GM19035 (cell line): ENCODE data around the gene APC2.
"Not testable (repeated sequence)": the region's sequence is repeated elsewhere in the genome, so short reads cannot be mapped to it uniquely, and the experiment has no call there.

Experiments
- ATAC-seq: cut with Tn5 transposase; IDR thresholded peaks from one replicate; pipeline ENCODE4 v1.9.1; 2021; ENCODE audit not compliant: unreplicated experiment

Gene APC2

DNA sequence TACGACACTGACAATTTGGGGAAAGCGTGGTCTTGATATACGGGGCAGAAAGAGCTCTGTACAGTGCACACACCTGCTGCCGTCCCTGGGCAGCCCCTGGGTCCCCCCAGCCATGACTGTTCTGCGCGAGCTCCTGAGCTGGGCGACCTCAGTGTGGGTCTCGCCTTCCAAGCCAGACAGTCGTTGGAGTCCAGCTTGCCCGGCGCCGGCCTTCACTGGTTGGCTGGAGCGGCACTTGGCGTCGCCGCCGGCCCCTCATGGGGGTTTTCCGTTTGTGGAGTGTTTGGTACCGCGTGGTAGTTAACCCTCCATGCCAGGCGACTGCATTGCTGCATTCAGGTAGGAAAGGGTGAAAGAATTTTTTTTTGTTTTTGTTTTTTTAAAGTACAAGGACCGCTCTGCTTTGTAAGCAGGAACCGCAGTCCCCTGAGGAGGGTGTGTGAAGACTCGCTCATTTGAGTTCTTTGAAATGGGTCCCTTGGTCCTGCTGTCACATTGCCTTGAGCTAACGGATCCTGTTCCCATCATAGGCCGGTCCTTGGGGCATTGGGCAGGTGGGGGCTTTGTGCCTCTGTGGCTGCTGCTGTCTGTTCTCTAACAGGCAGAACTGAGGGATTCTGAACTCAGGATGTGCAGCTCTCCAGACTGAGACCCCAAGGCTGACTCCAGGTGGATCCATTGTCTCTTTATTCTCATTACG is 22.6 kb upstream of the APC2 start:
- ATAC-seq: no peak

DNA sequence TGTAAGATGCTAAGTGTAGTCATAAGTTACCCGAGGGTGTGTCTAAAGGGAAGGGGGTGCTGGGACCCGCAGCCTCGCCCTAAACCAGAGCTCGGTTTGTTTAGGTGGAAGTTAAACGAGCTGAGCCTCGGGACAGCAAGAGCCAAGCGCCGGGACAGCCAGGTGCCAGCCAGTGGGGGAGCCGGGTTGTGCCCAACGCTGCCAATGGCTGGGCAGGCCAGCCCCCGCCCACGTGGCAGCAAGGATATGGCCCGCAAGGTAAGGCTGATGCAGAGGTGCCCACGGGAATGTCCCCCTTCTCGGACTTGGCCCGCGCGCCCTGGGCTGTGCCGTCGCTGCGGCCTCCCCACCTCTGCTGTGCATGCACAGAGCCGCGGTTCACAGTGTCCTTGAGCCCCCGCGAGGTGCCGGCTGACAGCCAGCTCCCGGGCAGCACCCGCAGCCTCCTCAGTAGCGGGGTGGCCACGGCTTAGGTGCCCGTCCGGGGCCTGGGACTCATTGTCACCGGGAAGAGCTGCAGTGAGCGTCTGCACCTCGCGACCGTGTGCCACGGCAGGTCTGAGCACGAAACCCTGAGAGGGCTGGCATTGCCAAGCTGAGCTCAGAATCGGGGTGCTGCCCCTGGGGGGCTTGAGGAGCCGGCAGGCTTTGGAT is 21.1 kb upstream of the APC2 start:
- no peak for ATAC-seq

DNA sequence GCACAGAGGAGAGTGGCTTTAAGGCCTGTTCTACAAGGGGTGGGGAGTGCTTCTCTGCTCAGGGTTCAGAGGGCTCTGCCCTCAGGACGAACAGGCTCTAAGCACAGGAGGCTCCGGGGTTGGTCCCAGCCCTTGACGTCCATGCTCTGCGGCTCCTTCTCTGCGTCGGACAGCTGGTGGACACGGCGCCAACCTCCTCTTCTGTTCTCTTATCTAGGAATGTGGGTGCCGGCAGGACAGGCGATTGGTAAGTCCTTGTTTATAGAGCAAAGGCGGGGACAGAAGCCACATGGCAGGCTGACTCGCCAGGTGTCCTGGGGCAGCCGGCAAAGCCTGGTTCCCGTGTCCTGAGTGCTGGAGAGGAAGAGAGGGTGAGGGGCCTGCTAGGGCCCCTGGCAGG is 20.2 kb upstream of the APC2 start:
- ATAC-seq: no peak

DNA sequence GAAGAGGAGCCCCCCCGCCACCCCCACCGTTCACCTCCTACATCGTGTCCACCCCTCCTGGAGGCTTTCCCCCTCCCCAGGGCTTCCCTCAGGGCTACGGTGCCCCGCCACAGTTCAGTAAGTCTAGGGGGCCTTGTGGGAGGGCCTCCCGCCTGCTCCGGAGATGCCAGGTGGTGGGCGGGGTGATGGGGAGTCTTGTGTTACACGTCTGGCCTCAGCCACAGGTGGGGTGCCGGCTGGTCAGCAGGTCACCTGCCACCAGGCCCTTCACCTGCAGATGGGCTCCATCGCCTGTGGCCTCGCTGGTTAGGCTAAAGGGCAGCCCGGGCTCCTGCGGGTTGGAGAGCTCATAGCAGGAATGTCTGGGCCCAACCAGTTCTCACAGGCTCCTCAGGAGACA is 19.7 kb upstream of the APC2 start:
- ATAC-seq: no peak

DNA sequence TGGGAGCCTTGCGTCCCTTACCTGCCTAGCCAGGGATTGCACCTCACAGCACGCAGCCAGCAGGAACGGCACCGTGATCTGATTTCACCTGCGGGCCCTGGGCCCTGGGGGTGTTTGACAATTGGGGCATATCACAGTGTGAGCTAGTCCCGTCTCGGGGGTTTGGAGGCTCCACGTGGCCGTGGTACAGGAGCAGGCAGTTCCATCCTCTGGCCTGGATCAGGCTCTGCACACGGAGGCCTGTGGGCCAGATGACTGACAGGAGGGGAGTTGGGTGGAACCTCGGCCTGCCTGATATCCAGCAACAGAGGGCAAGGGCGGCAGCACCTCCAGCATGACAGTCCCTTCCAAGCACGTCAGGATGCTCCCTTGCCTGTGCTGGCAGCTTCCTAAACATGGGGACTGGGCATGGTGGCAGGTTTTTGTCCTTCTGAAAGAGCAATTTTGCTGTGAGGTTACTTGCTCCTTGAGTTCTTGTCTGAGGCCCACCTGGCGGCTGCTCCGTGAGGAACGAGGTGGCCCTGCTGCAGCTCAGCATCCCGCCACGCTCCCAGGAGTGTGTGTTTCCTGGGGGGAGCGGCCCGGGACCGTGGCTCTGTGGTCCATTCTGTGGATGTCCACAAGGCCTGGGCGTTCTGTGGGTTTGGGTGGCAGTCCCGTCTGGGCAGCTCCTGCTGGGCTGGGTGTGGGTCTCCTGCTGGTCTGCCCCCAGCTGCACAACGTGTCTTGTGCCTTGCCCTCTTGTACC is 18.0 kb upstream of the APC2 start:
- ATAC-seq: no peak

DNA sequence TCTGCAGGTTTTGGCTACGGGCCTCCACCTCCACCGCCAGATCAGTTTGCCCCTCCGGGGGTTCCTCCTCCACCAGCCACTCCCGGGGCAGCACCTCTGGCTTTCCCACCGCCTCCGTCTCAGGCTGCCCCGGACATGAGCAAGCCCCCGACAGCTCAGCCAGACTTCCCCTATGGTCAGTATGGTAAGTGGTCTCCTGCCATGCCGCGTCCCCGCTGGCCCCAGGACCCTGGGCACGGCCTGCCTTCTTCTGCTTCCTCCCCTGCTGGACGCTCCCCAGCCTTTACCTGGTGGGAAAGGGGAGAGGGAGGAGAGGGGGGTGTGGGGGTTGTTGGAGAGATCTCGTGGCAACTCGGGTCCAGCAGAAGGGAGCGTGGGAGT is 17.4 kb upstream of the APC2 start:
- no peak for ATAC-seq

DNA sequence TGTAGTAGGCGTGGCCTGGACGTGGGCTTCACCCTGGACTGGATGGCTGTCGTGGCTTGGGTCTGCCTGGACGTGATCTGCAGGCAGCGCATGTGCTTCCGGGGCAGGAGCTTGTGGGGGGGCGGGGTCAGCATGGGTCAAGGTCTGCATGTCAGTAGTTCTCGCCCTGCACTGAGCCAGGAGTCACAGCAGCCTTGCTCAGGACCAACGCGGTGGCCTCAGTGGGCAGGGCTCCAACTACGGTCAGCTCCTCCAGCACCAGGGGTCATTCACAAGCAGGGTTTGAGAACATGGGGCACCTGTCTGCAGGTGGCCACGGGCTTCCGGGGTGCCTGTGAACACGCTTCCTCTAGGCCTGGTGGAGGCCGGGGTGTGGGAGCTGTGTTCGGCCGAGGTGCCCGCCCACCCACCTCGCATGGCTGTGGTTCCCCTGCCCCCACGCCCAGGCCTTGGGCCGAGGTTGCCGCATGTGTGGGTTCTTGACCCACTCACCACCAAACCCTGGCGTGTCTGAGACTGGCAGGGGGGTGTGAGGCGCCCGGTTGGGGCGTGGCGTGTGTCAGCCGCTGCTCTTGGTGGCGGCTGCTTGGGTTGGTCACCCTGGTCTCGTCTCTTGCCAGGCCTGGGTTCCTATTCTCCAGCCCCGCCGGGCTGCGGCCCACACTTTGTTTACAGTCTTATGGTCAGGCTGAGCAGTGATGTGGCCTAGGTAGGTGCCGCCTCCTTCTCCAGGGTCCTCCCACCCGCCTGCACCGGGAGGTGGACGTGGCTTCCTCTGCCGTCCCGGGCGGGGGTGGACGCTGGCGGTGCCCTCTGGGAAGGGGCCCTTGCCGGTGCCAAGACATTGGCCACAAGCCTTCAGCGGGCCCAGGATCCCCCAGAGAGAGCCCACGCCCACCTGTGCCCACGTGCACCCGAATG is 16.5 kb upstream of the APC2 start:
- ATAC-seq: no peak

DNA sequence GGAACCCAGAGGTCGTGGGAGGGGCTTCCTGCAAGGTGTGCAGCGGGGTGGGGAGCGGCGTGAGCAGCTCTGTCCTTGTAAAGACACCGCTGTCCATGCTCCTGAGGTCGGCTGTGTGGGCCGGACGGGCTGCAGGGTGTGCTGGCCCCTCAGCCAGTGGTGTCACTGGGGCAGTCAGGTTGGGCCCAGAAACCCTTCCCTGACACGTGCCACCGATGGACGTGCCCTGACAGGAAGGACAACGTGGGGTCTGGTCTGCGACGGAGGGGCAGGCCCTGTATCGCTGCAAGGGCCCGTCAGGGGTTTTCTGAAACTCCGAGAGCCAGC is 15.9 kb upstream of the APC2 start:
- ATAC-seq: no peak

DNA sequence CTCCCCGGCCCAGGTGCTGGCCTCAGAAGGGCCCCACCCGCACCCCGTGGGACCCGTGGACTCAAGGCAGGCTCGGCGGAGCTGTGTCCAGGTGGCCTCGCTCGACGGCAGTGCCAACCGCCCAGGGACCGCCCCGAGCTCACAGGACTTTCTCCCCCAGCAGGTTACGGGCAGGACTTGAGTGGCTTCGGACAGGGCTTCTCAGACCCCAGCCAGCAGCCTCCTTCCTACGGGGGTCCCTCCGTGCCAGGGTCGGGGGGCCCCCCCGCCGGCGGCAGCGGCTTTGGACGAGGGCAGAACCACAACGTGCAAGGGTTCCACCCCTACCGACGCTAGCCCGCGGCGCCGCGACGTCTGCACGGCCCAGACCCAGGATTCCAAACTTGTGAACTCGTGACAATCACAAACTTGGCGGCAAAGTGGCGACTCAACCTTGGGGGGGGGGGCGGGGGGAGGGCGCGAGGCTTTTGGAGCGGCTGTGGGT is 15.3 kb upstream of the APC2 start:
- no peak for ATAC-seq

DNA sequence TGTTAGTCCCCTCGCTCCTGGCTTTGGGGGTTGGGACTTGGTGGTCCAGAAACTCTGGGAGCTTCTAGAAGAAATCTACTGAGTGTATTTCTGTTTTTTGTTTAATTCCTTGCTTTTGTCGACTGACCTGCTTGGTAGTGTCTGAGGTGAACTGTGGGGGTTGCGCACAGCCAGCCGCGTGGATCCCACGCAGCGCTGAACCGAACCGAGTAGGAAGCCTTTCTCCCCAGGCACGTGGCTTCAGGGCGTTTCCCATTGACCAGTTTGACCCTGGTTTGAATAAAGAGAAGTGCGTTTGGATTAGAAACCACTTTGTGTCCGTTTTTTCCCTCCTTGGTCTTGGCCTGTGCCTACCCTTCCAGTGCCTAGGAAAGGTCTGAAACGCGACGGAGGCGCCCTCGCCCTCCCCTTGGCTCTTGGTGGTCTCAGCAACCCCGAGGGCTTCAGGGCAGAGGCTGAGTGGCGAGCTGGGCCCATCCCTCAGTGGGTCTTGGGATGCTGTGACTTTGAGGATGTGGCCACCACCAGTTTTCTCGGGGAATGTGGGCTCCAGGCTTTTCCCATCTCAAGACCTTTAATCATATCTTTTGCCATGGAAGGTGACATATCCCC is 14.4 kb upstream of the APC2 start:
- no peak for ATAC-seq

DNA sequence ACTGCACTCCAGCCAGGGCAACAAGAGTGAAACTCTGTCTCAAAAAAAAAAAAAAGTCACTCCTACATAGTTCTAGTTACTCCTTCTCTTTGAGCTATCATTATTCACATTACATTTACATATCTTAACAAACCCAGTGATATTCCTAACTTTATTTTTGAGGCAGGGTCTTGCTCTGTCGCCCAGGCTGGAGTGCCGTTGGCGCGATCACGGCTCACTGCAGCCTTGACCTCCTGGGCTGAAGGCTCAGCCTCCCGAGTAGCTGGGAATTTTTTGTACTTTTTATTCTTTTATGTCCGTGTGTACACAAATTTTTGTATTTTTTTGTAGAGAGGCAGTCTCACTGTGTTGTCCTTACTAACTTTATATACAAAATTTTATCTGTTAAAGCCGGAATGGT is 12.3 kb upstream of the APC2 start:
- ATAC-seq: no peak

DNA sequence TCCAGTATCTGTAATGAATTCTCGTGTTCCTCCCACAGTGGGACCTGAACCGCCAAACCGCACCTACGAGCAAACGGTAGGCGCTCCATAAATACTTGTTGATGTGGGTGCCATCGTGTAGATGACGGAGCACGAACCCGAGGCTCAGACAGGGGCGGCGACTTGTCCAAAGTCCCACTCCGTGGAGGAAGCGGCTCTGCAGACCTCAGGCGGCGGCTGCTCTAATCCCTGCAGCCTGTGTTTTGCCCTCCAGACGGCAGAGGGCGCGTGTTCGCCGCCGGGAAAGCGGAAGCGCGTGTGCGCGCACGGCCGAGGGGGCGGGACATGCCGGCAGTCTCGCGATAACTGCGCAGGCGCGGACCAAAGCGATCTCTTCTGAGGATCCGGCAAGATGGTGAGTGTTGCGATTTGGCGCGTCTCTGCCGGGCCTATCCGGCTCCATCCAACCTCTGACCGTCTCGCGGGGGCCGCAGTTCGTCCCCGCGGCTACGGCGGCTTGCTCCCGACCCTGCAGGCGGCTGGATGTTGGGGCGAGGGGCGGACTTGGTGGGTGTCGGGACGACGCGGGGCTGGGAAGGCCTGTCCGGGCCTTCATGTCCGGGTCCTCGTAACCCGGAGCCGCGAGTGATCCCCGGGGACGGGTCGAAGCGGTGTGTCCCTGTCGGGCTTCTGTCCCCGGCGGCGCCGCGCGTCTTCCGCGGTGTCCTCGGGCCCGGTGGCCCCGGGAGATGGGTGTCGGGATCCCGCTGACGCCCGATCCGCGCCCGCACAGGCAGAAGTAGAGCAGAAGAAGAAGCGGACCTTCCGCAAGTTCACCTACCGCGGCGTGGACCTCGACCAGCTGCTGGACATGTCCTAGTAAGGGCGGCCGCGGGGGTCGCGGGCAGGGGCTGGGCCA is 11.6 kb upstream of the APC2 start, which contains the start of gene RPS15:
Gene RPS15 (plus strand): TSS at position 362 of the 898 bp plus-strand sequence. CDS start 30 bp downstream, at position 392.
- ATAC-seq: peak; percentile 79

DNA sequence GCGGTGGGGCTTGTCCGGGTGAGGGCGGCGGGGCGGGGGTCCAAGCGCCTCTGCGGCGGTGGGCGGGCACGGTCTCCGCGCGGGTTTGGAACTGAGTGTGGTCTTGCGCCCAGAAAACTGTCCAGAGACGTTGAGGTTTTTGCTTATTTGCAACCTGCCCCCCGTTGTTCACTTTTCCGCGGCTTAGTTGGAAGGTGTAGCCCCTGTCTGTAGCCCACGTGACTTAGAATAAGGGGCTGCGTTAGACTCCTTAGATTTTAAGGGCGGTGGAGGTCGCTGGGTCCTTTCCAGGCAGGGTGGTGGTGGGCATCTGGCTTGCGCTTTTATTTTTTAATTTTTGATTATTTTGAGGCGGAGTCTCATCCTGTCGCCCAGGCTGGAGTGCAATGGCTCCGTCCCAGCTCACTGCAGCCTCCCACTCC is 11.0 kb upstream of the APC2 start:
- no peak for ATAC-seq

DNA sequence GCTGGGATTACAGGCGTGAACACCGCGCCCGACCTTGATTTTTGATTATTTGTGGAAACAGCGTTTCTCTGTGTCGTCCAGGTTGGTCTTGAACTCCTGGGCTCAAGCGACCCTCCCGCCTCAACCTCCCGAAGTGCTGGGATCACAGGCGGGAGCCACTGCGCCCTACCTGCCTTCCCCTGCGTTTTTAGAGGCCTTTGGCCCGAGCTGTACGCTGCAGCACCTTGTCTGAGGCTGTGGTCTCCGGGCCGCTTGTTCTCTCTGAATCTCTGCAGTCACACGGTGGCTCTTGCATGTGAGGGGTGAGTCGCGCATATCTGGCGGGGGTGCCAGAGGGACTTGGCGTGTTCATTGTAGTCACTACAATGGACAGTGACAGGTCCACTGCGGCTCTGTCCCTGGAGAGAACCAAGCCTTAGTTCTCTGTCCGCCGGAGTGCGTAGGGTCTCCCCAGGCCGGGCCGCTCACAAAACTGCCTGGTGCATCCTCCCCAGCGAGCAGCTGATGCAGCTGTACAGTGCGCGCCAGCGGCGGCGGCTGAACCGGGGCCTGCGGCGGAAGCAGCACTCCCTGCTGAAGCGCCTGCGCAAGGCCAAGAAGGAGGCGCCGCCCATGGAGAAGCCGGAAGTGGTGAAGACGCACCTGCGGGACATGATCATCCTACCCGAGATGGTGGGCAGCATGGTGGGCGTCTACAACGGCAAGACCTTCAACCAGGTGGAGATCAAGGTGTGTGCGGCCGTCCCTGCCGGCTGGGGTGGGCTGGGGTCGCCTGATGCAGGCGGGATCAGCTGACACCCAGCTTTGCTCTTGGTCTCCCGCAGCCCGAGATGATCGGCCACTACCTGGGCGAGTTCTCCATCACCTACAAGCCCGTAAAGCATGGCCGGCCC is 10.2 kb upstream of the APC2 start:
- ATAC-seq: not testable (repeated sequence)

DNA sequence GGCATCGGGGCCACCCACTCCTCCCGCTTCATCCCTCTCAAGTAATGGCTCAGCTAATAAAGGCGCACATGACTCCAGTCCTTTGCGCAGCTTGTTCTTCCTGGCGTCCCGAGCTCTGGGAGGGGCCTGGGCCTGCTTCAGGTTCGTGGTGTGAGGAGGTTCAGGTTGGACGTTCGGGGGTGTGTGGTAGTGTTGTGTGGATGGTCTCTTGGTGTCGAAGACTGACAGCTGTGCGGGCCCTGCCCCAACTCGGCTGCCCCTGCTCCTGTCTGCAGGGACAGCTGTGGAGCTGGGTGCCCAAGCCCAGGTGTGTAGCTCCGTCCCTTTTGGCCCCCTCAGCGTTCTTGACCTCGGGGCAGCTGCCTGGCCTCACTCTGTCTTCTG is 9.5 kb upstream of the APC2 start:
- ATAC-seq: no peak

DNA sequence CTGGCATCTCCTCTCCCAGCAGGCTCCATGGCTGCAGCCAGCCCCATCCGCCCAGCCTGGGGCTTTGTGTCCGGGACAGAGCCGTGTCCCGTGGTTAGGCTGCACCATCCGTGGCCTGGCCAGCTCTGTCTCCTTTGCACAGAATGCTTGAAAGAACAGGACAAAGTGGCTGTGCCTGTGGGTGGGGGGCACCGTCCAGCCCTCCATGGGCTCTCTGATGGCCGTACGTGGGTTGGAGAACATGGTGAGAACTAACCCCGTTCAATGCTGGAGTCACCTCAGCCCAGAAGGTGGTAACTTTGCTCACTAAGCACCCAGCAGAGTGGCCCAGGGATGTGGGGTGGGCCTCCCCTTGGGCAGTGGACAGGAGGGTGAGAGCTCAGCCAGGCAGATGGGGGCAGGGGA is 8.9 kb upstream of the APC2 start:
- no peak for ATAC-seq

DNA sequence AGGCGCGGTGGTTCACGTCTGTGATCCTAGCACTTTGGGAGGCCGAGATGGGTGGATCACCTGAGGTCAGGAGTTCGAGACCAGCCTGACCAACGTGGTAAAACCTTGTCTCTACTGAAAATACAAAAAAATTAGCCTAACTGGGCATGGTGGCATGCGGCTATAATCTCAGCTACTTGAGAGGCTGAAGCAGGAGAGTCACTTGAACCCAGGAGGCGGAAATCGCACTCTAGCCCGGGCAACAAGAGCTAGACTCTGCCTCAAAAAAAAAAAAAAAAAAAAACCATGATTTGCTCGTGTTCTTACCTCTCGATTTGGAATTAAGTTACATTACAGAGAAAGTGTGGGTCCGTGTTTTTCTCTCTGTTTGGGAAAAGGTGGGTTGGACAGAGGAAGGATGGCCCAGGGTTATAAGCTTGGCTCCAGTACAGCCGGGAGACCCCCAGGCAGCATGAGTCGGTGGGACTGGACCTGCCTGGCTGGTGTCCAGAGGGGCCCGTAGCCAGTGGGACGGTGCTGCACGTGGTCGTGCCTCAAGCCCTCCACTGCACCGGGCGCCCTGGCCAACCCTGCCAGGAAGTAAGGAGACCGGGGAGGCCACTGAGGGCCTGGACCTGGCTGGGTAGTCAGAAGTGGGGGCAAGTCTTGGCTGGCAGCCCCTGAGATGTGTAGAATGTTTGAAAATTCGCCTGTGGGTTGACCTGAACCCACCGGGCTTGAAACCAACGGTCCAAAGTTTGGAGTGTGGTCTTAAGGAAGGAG is 8.1 kb upstream of the APC2 start:
- ATAC-seq: no peak
